ENCODE measurements around the gene UPK3A.
"Not testable (repeated sequence)": the region's sequence is repeated elsewhere in the genome, so short reads cannot be mapped to it uniquely, and the experiment has no call there.

DNA sequence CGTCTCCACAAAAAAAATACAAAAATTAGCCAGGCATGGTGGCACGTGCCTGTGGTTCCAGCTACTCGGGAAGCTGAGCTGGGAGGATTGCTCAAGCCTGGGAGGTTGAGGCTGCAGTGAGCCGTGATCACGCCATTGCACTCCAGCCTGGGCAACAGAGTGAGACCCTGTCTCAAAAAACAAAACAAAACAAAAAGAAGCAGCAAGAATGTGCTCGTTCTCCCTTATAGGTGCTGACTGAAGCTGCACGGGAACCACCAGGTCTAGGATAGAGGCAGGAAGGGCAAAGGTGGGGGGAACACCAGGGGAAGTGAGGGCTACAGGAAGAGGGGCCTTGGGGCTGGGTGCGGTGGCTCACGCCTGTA, 24.4 kb upstream of the UPK3A start:
- TF ChIP-seq, protein P1, sequence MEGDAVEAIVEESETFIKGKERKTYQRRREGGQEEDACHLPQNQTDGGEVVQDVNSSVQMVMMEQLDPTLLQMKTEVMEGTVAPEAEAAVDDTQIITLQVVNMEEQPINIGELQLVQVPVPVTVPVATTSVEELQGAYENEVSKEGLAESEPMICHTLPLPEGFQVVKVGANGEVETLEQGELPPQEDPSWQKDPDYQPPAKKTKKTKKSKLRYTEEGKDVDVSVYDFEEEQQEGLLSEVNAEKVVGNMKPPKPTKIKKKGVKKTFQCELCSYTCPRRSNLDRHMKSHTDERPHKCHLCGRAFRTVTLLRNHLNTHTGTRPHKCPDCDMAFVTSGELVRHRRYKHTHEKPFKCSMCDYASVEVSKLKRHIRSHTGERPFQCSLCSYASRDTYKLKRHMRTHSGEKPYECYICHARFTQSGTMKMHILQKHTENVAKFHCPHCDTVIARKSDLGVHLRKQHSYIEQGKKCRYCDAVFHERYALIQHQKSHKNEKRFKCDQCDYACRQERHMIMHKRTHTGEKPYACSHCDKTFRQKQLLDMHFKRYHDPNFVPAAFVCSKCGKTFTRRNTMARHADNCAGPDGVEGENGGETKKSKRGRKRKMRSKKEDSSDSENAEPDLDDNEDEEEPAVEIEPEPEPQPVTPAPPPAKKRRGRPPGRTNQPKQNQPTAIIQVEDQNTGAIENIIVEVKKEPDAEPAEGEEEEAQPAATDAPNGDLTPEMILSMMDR (conservative IDR thresholded peaks at IDR 0.05): not testable (repeated sequence)
- TF ChIP-seq ZFX (IDR thresholded peaks at IDR 0.05): not testable (repeated sequence)
